ENCODE measurements around the gene A2ML1. TPM values are rescaled to one million over a fixed set of nuclear protein-coding genes. Genes with fewer than 3 reads are reported as not detected.

A2ML1 gene
- total RNA-seq, 1 donor from 2014 or later: 0.19 TPM

DNA sequence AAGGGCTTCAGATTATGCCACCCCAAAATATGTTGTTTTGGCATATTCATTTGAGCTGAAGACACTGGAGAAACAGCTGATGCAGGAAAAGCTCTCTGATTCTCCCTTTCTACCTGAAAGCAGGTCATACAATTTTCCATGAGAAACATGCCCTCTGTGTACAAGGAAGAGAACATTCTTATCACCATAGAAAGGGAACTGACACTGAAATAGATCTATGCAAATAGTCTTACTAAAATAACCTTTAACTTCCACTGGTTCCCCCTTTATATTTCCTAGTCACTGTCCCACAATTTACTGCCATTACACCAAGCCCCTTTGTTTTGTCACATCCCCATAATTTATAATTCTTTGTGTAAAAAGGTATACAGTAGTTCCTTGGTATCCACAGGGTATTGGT, 82.2 kb downstream of the A2ML1 start:
- no peaks in the 10 kb centered on the region for H3K27me3 Mint-ChIP-seq
- H3K4me1 Mint-ChIP-seq (ENCODE audit: low read depth): peaks cover 2% of the 10 kb centered on the region
- no peak overlapping the region for H3K4me3 Mint-ChIP-seq (ENCODE audit: low read depth)
- no peaks in the 10 kb centered on the region for H3K36me3 Mint-ChIP-seq (ENCODE audit: insufficient read depth)
- TF ChIP-seq CTCF (IDR thresholded peaks at IDR 0.05; ENCODE audit: unreplicated experiment): no peak
- no peak for DNase-seq (ENCODE audit: low spot score, unreplicated experiment)
- H3K27ac Mint-ChIP-seq: no peak overlapping the region
- H3K9me3 Mint-ChIP-seq (ENCODE audit: low read depth): no peaks in the 10 kb centered on the region

- no peak overlapping the region for H3K4me3 Mint-ChIP-seq (ENCODE audit: low read depth)
- no peak for TF ChIP-seq CTCF (IDR thresholded peaks at IDR 0.05; ENCODE audit: unreplicated experiment)
- H3K4me1 Mint-ChIP-seq (ENCODE audit: low read depth): peaks cover 4% of the 10 kb centered on the region
- H3K9me3 Mint-ChIP-seq (ENCODE audit: low read depth): no peaks in the 10 kb centered on the region
- peak overlapping the region; percentile 31 for H3K27ac Mint-ChIP-seq
- no peak for DNase-seq (ENCODE audit: low spot score, unreplicated experiment)
- no peaks in the 10 kb centered on the region for H3K36me3 Mint-ChIP-seq (ENCODE audit: insufficient read depth)
- H3K27me3 Mint-ChIP-seq: no peaks in the 10 kb centered on the region
Observed at GRCh38 chr12:8905546-8905945, 83.1 kb downstream of the A2ML1 start.

- peaks cover 5% of the 10 kb centered on the region for H3K4me1 Mint-ChIP-seq (ENCODE audit: low read depth)
- no peaks in the 10 kb centered on the region for H3K27me3 Mint-ChIP-seq
- no peak overlapping the region for H3K4me3 Mint-ChIP-seq (ENCODE audit: low read depth)
- no peak overlapping the region for H3K27ac Mint-ChIP-seq
- no peaks in the 10 kb centered on the region for H3K36me3 Mint-ChIP-seq (ENCODE audit: insufficient read depth)
- no peak for DNase-seq (ENCODE audit: low spot score, unreplicated experiment)
- no peak for TF ChIP-seq CTCF (IDR thresholded peaks at IDR 0.05; ENCODE audit: unreplicated experiment)
- H3K9me3 Mint-ChIP-seq (ENCODE audit: low read depth): no peaks in the 10 kb centered on the region
Observed at GRCh38 chr12:8906266-8907180, 84.1 kb downstream of the A2ML1 start.

GRCh38 chr12:8907513-8907912, 85.1 kb downstream of the A2ML1 start:
- no peaks in the 10 kb centered on the region for H3K9me3 Mint-ChIP-seq (ENCODE audit: low read depth)
- TF ChIP-seq CTCF (IDR thresholded peaks at IDR 0.05; ENCODE audit: unreplicated experiment): no peak
- H3K27me3 Mint-ChIP-seq: no peaks in the 10 kb centered on the region
- no peak for DNase-seq (ENCODE audit: low spot score, unreplicated experiment)
- no peak overlapping the region for H3K27ac Mint-ChIP-seq
- peaks cover 15% of the 10 kb centered on the region for H3K4me1 Mint-ChIP-seq (ENCODE audit: low read depth)
- H3K4me3 Mint-ChIP-seq (ENCODE audit: low read depth): no peak overlapping the region
- no peaks in the 10 kb centered on the region for H3K36me3 Mint-ChIP-seq (ENCODE audit: insufficient read depth)

- H3K27ac Mint-ChIP-seq: no peak overlapping the region
- no peak overlapping the region for H3K4me3 Mint-ChIP-seq (ENCODE audit: low read depth)
- no peaks in the 10 kb centered on the region for H3K36me3 Mint-ChIP-seq (ENCODE audit: insufficient read depth)
- DNase-seq (ENCODE audit: low spot score, unreplicated experiment): no peak
- H3K27me3 Mint-ChIP-seq: no peaks in the 10 kb centered on the region
- no peak for TF ChIP-seq CTCF (IDR thresholded peaks at IDR 0.05; ENCODE audit: unreplicated experiment)
- H3K4me1 Mint-ChIP-seq (ENCODE audit: low read depth): peaks cover 31% of the 10 kb centered on the region
- H3K9me3 Mint-ChIP-seq (ENCODE audit: low read depth): no peaks in the 10 kb centered on the region
Observed at GRCh38 chr12:8909752-8910151, 87.3 kb downstream of the A2ML1 start.

Data from progenitor cell of endocrine pancreas (in vitro differentiated cells).